LNCAP (cell line): ENCODE data around the gene CEBPA.

Source experiments
- TF ChIP-seq, protein P1 (sequence below): fragments of 450-650 bp; IDR thresholded peaks from 2 replicates; pipeline ENCODE4 v1.5.1; 2017; ENCODE audit warnings: mild to moderate bottlenecking

The CEBPA gene

DNA sequence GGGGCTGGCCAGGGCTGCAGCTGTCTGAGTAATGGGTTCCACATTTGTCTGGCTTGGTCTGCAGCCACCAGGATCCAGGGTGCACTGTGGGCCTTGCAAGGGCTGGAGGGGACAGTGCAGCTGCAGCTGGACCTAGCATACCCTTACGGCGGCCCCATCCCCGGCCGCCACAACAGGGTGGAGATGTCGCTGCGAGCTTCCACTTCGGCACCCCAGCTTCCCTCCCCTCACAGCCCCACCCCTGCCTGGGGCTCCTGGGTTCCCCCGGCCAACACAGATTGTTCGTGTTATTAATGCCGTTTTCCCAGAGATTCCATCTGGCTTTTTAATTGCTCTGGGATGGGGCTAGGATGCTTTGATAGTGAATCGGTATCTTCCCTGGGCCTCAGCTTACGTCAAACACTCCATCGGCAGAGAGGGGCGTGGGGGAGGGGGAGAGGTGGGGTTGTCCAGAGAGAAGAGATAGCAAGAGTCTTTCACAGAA is 5.8 kb downstream of the CEBPA start:
- TF ChIP-seq, protein P1, sequence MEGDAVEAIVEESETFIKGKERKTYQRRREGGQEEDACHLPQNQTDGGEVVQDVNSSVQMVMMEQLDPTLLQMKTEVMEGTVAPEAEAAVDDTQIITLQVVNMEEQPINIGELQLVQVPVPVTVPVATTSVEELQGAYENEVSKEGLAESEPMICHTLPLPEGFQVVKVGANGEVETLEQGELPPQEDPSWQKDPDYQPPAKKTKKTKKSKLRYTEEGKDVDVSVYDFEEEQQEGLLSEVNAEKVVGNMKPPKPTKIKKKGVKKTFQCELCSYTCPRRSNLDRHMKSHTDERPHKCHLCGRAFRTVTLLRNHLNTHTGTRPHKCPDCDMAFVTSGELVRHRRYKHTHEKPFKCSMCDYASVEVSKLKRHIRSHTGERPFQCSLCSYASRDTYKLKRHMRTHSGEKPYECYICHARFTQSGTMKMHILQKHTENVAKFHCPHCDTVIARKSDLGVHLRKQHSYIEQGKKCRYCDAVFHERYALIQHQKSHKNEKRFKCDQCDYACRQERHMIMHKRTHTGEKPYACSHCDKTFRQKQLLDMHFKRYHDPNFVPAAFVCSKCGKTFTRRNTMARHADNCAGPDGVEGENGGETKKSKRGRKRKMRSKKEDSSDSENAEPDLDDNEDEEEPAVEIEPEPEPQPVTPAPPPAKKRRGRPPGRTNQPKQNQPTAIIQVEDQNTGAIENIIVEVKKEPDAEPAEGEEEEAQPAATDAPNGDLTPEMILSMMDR: no peak

DNA sequence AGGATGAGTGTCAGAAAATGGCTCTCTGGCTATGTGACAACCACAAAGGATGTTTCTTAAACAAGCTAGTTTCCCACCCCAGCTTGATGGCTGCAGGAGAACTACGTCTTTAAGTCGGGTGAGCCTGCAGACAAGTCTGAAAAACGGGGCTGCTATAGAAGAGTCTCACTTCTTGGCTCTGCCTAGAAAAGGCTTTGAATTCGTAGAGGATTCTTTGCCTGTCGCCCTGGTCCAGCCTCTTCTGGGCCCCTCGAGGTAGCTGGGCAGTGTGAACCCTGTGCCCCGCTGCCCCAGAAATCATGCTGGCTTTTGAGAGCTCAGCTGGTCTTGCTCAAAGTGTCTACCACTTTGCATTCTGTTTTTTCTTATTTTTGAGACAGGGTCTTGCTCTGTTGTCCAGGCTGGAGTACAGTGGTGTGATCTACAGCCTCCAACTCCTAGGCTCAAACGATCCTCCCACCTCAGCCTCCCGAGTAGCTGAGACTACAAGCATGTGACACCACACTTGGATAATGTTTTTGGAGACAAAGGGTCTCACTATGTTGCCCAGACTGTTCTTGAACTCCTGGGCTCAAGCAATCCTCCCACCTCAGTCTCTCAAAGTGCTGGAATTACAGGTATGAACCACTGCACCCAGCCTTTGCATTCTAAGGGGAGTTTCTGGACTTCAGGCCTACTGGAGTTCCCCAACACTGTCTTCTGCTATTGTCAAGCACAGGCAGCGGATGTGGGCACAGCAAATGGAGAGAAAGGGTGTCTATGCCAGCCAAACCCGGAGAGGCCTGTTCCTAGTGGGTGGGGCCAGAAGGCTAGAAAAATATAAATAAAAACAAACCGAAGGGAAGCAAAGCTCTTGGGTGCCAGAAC is 6.5 kb downstream of the CEBPA start:
- TF ChIP-seq, protein P1: no peak

DNA sequence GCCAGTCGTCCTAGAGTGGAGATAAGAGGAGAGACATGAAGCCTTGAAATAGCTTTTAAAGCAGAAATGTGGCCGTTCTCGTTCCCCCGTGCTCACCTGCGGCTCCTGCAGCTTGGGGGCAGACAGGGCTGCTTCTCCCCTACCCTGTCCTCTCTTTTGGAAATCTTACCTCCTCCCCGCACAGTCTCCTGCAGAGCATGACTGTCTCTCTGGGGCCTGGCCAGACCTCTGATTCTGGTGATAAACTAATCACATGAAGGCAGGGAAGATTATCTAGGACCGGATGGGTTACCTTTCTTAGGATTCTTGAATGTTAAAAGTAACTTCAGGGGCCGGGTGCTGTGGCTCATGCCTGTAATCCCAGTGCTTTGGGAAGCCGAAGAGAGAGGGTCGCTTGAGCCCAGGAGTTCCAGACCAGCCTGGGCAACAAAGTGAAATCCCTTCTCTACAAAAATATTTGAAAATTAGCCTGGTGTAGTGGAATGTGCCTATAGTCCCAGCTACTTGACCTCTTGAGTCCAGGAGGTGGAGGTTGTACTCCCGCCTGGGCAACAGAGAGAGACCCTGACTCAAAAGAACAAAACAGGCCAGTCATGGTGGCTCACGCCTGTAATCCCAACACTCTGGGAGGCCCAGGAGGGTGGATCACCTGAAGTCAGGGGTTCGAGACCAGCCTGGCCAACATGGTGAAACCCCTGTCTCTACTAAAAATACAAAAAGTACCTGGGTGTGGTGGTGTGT is 8.1 kb downstream of the CEBPA start:
- TF ChIP-seq, protein P1: no peak

DNA sequence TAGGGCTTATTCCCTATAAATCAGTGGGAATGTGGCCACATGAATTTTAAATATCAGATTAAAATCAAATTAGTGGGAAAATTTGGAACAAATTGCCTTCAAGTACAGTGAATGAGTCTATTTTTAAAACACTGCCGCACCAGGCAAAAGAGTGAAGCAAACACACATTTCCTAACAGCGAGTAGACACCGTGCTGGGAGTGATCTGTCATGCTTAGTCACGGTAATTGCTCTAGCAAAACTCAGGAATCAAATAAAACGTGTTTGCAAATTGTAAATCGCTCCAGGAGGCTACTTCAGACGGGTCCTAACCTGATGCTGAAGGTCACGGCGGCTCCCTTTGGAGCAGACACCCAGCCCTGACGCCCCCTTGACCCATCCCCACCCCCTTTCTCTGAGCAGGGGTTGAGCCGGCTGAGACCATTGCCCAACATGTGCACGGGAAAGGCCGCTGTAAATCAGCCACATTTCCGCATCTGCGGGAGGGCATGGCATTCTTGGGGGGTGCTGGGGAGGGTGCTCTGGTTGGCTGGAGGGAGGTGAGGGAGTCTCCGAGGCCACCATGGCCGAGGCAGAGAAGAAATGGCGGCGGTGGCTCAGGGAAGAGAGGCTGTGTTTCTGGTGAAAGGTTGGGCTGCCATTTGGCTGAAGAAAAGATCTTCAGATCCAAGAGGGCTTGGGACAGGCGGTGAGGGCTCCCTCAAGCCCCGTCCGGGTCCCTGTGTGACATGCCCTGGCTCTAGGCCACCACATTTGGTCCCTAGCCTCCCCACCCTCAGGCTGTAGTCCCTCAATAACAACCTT is 8.9 kb downstream of the CEBPA start:
- TF ChIP-seq, protein P1: no peak

DNA sequence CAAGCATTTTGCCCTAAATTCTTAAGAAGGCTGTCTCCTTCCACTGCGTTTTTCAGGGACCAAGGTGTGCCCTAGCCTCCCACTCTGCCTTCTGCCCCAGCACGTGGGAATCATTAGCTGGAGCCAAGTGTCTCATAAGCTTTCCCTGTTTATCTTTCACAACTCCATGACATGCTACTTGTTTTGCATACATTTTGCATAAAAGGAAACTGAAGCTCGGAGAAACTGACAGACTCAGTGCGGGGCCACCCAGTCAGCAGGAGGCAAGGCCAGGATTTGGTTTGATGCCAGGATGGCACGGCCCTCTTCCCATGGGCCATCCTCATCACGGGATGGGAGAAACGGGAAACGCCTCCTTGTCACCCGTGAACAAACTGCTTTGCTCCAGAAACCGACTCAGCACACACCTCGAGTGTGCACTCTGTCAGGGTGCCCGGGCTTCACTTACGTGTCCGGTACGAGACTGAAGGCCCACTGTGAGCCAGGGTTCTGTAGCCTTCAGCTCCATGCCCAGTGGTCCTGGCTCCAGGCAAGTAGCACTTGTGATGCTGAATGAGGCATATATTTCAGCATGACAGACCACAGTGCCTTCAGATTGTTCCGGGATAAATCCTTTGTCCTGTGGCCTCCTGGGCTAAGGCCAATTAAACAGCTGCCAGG is 9.6 kb downstream of the CEBPA start:
- TF ChIP-seq, protein P1: no peak

DNA sequence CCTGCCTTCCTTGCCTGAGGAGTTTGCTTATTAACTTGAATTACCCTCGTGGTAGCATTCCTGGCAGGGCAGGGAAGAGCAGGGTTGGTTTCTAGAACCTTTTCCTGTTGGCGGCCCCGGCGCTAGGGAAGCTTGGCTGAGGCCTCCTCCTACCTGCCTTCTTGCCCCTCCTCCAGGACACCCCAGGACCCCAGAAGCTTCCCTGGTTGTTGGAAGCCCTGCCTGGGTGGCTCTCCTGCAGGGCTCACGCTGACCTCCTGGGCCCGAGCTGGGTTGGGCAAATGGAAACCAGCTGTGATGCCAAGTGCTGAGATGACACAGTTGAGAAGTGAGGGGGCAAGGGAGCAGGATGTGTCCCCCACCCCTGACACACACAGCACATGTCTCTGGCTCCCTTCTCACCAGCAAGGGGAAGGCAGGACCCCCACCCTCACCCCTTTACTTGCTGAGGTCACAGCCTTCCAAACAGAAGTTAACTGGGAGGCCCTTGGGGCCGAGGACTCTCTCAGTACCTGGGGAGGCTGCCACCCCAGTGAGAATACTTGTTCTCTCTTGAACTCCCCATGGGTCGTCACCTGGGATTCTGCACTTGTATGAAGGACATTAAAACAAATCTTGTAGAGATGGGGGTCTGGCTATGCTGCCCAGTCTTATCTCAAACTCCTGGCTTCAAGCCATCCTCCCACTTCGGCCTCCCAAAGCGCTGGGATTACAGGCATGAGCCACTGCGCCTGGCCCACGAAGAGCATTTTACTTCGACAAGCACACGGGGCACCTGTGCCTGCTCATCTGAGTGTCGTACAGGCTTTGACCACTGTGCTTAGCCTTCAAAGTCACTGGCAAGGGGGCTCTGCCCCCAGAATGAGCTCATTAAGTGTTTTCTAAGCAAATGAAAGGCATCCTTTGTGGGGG is 10.5 kb downstream of the CEBPA start:
- TF ChIP-seq, protein P1: no peak
